ENCODE data around the gene VGLL4. TPM values are rescaled to one million over a fixed set of nuclear protein-coding genes. Genes with fewer than 3 reads are reported as not detected.

VGLL4 gene
- total RNA-seq, 1 experiment from 2014 or later = 43.0 TPM

- no peak overlapping the region for H3K4me3 Mint-ChIP-seq
- DNase-seq (ENCODE audit: low spot score) (no peak), ATAC-seq (no peak)
- ChIA-PET CTCF (interaction anchor here (0.8 kb wide), 1 partner anchor 10 kb away, joined by 3 read pairs; no protein-coding TSS in a partner anchor), POLR2A (interaction anchor here (0.6 to 1.9 kb wide), 2 partner anchors 11 to 38 kb away, joined by 3 to 5 read pairs; no protein-coding TSS in a partner anchor)
- TF ChIP-seq STAT6 (CRISPR knock-in tag; conservative IDR thresholded peaks at IDR 0.05; ENCODE audit: low read depth) = no peak
- no peak for TF ChIP-seq USF2 (CRISPR knock-in tag; IDR thresholded peaks at IDR 0.05)
- no peak for TF ChIP-seq ZNF138 (CRISPR knock-in tag; conservative IDR thresholded peaks at IDR 0.05)
- no peak for TF ChIP-seq IRF2 (CRISPR knock-in tag; IDR thresholded peaks at IDR 0.05; ENCODE audit: borderline replicate concordance, low read depth)
- TF ChIP-seq ERG (CRISPR knock-in tag; IDR thresholded peaks at IDR 0.05) = no peak
- no peak for TF ChIP-seq RELA (CRISPR knock-in tag; IDR thresholded peaks at IDR 0.05; ENCODE audit: borderline replicate concordance)
- no peak for TF ChIP-seq MAX (CRISPR knock-in tag; IDR thresholded peaks at IDR 0.05)
- no peak for TF ChIP-seq ATF2 (CRISPR knock-in tag; IDR thresholded peaks at IDR 0.05; ENCODE audit: borderline replicate concordance, low read depth)
- TF ChIP-seq SP1 (CRISPR knock-in tag; conservative IDR thresholded peaks at IDR 0.05) = no peak
- TF ChIP-seq FOXP4 (CRISPR knock-in tag; IDR thresholded peaks at IDR 0.05) = no peak
- no peak for TF ChIP-seq ZNF512 (CRISPR knock-in tag; IDR thresholded peaks at IDR 0.05; ENCODE audit: borderline replicate concordance)
- no peak for TF ChIP-seq ZNF219 (CRISPR knock-in tag; IDR thresholded peaks at IDR 0.05; ENCODE audit: borderline replicate concordance)
- TF ChIP-seq GTF2I (CRISPR knock-in tag; conservative IDR thresholded peaks at IDR 0.05) = no peak
- no peak for TF ChIP-seq AR (CRISPR knock-in tag; IDR thresholded peaks at IDR 0.05)
- TF ChIP-seq ATF1 (CRISPR knock-in tag; IDR thresholded peaks at IDR 0.05) = no peak
- no peak for TF ChIP-seq EMX1 (CRISPR knock-in tag; IDR thresholded peaks at IDR 0.05)
- TF ChIP-seq HMGXB4 (CRISPR knock-in tag; IDR thresholded peaks at IDR 0.05) = no peak
- peaks cover 45% of the 10 kb centered on the region for H3K4me1 Mint-ChIP-seq
- no peaks in the 10 kb centered on the region for H3K27me3 Mint-ChIP-seq (ENCODE audit: low read depth)
- peaks cover 6% of the 10 kb centered on the region for H3K36me3 Mint-ChIP-seq
- H3K9me3 Mint-ChIP-seq = peaks cover 5% of the 10 kb centered on the region
- H3K27ac Mint-ChIP-seq = no peak overlapping the region
These were observed 63.1 kb downstream of the VGLL4 start for GRCh38 chr3:11580645-11581044.

All from WTC11 (cell line).